ENCODE data around the gene ERFL. TPM values are rescaled to one million over a fixed set of nuclear protein-coding genes. Genes with fewer than 3 reads are reported as not detected.

ERFL gene
- total and polyA plus RNA-seq, 2 of the 8 experiments (the other 6 are each of a cell fraction or from before 2014, with no cell fraction given): 0.12 TPM; not detected in 1

GRCh38 chr19:41871573-41872383 is 56.5 kb downstream of the ERFL start (continued):
- TF ChIP-seq, protein P1, sequence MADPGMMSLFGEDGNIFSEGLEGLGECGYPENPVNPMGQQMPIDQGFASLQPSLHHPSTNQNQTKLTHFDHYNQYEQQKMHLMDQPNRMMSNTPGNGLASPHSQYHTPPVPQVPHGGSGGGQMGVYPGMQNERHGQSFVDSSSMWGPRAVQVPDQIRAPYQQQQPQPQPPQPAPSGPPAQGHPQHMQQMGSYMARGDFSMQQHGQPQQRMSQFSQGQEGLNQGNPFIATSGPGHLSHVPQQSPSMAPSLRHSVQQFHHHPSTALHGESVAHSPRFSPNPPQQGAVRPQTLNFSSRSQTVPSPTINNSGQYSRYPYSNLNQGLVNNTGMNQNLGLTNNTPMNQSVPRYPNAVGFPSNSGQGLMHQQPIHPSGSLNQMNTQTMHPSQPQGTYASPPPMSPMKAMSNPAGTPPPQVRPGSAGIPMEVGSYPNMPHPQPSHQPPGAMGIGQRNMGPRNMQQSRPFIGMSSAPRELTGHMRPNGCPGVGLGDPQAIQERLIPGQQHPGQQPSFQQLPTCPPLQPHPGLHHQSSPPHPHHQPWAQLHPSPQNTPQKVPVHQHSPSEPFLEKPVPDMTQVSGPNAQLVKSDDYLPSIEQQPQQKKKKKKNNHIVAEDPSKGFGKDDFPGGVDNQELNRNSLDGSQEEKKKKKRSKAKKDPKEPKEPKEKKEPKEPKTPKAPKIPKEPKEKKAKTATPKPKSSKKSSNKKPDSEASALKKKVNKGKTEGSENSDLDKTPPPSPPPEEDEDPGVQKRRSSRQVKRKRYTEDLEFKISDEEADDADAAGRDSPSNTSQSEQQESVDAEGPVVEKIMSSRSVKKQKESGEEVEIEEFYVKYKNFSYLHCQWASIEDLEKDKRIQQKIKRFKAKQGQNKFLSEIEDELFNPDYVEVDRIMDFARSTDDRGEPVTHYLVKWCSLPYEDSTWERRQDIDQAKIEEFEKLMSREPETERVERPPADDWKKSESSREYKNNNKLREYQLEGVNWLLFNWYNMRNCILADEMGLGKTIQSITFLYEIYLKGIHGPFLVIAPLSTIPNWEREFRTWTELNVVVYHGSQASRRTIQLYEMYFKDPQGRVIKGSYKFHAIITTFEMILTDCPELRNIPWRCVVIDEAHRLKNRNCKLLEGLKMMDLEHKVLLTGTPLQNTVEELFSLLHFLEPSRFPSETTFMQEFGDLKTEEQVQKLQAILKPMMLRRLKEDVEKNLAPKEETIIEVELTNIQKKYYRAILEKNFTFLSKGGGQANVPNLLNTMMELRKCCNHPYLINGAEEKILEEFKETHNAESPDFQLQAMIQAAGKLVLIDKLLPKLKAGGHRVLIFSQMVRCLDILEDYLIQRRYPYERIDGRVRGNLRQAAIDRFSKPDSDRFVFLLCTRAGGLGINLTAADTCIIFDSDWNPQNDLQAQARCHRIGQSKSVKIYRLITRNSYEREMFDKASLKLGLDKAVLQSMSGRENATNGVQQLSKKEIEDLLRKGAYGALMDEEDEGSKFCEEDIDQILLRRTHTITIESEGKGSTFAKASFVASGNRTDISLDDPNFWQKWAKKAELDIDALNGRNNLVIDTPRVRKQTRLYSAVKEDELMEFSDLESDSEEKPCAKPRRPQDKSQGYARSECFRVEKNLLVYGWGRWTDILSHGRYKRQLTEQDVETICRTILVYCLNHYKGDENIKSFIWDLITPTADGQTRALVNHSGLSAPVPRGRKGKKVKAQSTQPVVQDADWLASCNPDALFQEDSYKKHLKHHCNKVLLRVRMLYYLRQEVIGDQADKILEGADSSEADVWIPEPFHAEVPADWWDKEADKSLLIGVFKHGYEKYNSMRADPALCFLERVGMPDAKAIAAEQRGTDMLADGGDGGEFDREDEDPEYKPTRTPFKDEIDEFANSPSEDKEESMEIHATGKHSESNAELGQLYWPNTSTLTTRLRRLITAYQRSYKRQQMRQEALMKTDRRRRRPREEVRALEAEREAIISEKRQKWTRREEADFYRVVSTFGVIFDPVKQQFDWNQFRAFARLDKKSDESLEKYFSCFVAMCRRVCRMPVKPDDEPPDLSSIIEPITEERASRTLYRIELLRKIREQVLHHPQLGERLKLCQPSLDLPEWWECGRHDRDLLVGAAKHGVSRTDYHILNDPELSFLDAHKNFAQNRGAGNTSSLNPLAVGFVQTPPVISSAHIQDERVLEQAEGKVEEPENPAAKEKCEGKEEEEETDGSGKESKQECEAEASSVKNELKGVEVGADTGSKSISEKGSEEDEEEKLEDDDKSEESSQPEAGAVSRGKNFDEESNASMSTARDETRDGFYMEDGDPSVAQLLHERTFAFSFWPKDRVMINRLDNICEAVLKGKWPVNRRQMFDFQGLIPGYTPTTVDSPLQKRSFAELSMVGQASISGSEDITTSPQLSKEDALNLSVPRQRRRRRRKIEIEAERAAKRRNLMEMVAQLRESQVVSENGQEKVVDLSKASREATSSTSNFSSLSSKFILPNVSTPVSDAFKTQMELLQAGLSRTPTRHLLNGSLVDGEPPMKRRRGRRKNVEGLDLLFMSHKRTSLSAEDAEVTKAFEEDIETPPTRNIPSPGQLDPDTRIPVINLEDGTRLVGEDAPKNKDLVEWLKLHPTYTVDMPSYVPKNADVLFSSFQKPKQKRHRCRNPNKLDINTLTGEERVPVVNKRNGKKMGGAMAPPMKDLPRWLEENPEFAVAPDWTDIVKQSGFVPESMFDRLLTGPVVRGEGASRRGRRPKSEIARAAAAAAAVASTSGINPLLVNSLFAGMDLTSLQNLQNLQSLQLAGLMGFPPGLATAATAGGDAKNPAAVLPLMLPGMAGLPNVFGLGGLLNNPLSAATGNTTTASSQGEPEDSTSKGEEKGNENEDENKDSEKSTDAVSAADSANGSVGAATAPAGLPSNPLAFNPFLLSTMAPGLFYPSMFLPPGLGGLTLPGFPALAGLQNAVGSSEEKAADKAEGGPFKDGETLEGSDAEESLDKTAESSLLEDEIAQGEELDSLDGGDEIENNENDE (IDR thresholded peaks at IDR 0.05; ENCODE audit: insufficient replicate concordance, low read length): no peak
- TF ChIP-seq CEBPB (IDR thresholded peaks at IDR 0.05; ENCODE audit: low read depth, low read length) (no peak), TCF12 (IDR thresholded peaks at IDR 0.05; ENCODE audit: low read depth, low read length) (no peak), RNF2 (IDR thresholded peaks at IDR 0.05; ENCODE audit: borderline replicate concordance, low read depth, low read length, missing control alignments, poor library complexity, severe bottlenecking) (no peak), RBBP5 (IDR thresholded peaks at IDR 0.05; ENCODE audit: borderline replicate concordance, low read depth, low read length) (no peak), JUND (IDR thresholded peaks at IDR 0.05; ENCODE audit: low read length) (no peak), TEAD4 (IDR thresholded peaks at IDR 0.05; ENCODE audit: low read depth, low read length) (no peak), NRF1 (IDR thresholded peaks at IDR 0.05; ENCODE audit: low read depth, low read length) (no peak), JUN (IDR thresholded peaks at IDR 0.05; ENCODE audit: low read depth, low read length) (no peak), POLR2A (IDR thresholded peaks at IDR 0.05; ENCODE audit: control extremely low read depth in 1 of 2, low read depth in 2 of 2, low read length in 2 of 2) (peak in 1 of 2 experiments; percentile 88; a peak in 2 of 3 replicates)

Data from H1 (cell line).